HG02678 (cell line): ENCODE data around the gene MRTO4.
"Not testable (repeated sequence)": the region's sequence is repeated elsewhere in the genome, so short reads cannot be mapped to it uniquely, and the experiment has no call there.

Experiments
- ATAC-seq: cut with Tn5 transposase; IDR thresholded peaks from one replicate; pipeline ENCODE4 v1.9.1; 2021; ENCODE audit warnings: mild to moderate bottlenecking, moderate library complexity; ENCODE audit not compliant: unreplicated experiment

MRTO4 gene

GRCh38 chr1:19222979-19223824 lies 28.4 kb upstream of the MRTO4 start:
- no peak for ATAC-seq

- ATAC-seq = no peak
These were observed 22.4 kb upstream of the MRTO4 start for GRCh38 chr1:19229229-19229628.

DNA sequence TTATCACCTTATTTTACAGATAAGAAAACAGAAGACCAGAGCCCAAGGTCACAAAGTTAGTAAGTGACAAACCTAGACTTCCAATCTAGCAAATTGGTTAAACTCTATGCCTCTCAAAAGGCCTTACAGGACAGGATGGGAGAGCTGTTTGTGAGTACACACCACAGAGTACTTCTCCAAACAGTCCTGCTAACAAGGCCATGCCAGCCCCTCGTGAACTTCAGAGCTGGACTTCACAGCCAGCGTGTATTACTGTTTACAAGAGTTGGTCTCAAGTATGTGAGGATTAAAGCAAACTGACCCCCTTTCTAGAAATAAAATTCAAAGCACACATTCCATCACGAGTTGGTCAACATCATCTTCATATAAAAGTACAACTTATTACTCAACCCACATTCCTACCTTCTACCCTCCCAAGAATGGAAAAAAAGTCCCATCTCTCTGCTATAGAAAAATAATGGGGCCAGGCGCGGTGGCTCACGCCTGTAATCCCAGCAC lies 21.7 kb upstream of the MRTO4 start:
- no peak for ATAC-seq

DNA sequence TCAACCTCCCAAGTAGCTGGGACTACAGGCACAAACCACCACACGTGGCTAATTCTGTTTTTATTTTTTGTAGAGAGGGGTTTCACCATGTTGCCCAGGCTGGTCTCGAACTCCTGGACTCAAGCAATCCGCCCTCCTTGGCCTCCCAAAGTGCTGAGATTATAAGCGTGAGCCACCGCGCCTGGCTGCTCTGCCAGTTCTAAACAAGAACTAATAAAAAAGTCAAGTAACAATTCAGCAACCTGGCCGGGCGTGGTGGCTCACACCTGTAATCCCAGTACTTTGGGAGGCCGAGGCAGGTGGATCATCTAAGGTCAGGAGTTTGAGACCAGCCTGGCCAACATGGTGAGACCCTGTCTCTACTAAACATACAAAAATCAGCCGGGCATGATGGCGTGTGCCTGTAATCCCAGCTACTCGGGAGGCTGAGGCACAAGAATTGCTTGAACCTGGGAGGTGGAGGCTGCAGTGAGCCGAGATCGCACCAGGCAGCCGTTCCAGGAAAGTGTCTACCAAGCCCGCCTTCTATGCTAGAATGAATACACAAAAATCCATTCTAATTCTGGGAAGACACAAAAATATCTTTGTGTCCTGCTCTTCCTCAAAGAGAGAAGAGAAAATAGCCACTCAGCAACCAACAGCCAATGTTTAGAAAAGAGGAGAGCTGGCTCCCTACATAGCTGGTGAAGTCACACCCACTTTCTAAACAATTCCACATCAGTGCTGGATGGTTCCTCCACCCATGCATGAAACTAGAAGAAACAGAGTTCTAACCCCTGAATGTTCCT lies 19.7 kb upstream of the MRTO4 start:
- not testable (repeated sequence) for ATAC-seq

DNA sequence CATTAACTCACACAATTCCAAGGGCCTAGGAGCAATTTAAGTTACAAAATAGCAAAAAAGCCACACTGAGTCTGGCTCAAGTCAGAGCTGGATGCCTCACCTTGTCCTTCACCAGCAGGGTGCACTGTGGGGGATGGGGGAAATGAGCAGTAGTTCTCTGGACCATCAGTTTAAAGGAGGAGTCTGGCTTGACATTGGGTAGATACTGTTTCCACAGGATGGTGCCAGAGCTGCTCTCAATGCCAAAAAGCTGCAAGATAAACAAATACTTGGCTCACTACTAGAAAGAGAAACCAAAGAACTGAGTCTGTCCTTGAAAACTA lies 19.1 kb upstream of the MRTO4 start:
- no peak for ATAC-seq

DNA sequence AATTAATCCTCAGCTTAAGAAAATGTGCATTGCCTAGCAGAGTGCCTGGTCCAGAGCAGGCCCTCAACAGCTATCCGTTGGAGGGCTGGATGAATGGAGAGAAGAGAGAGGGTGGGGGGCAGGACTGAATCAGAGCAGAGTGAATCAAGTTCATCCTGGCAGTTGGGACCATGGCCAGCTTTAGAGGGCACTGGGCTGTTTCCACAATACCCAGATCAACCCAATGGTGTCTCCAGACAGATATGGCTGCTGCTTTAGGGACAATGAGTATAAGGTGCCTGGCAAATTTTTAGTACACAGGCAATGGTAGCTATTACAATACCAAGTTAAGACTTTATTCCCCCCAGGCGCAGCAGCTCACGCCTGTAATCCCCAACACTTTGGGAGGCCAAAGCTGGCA lies 17.4 kb upstream of the MRTO4 start:
- ATAC-seq = no peak

DNA sequence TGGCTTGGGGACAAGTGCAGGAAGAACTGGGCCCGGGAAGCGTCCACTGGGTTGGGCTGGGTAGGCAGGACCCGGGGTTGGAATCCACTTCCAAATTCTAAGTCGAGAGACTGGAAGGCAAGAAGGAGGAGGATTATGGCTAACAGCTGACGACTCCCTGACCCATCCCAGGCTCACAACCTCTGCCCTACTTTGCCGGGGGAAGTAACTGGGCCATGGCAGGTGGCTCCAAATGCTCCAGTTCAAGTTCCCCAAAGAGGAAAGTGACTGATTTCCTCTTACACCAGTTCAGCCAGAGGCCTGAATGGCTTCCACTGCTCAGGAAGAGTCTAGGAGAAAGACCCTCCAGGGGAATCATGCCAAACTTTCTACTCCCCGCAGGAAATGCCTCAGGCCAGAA lies 11.7 kb upstream of the MRTO4 start:
- no peak for ATAC-seq

- no peak for ATAC-seq
These were observed 10.7 kb upstream of the MRTO4 start for GRCh38 chr1:19240673-19241538.

DNA sequence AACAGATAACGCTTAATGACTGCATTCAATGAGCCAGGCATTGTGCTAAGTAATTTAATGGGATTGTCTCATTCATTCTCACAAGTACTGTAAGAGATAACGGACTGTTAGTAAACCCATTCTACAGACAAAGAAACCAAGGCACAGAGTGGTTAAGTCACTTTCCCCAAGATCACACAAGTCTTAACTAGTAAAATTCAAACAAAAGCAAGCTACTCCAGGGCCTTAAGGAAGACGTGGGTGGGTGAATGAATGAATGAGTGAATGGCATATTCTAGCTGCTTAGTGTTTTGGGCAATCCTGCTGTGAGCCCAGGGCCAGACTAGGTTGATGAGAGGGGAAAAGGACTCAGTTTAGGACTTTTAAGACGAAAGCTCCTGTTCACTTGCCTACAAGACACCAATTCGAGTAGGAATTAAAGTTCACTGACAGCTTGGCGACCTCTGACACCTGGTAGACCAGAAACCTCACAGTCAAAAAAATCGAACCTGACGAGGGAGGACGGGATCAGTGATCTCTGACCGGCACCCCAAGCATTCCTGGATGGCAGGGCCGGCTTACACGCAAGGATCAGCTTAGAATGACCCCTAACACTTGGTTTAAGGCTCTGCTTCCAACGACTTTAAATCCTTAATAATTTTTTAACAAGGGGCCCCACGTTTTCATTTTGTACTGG lies 838 bp upstream of the MRTO4 start:
- ATAC-seq = no peak

DNA sequence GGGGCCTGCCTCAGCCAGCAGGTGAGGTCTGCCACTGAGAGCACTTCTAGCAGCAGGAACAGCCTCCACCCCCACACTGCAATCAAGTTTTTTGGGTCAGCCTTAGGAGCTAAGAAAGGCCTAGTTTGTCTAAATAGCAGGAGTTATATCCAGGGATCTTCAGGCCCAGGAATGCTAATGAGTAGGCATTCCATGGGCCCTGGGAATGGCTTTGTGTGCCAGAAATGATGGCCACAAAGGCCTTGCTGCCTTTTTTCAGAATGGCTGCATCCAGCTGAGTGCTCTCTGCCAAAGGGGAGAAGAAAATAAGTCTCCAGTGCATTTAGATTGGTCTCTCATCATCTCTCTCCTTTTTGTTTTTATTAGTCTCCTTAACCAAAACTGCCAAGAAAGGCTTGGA lies 2.8 kb downstream of the MRTO4 start:
- ATAC-seq = no peak

DNA sequence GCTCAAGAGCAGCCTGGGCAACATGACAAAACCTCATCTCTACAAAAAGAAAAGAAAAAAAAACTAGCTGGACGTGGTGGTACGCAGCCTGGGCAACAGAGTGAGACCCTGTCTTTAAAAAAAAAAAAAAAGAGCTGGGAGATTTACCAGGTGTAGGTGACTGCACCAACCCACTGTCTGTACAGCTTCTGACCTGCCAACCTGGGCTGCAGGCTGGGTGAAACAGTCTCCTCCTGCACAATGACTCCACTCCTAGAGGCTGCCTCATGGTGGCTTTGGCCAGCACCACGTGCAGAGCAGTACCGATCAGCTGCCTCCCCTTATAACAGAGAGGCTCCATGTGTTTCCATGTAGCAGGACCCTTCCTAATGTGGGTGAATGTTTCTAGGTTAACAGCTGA lies 3.7 kb downstream of the MRTO4 start:
- ATAC-seq = no peak

- not testable (repeated sequence) for ATAC-seq
These were observed 4.7 kb downstream of the MRTO4 start for GRCh38 chr1:19256301-19256700.

- no peak for ATAC-seq
These were observed 5.7 kb downstream of the MRTO4 start for GRCh38 chr1:19257178-19257914.

DNA sequence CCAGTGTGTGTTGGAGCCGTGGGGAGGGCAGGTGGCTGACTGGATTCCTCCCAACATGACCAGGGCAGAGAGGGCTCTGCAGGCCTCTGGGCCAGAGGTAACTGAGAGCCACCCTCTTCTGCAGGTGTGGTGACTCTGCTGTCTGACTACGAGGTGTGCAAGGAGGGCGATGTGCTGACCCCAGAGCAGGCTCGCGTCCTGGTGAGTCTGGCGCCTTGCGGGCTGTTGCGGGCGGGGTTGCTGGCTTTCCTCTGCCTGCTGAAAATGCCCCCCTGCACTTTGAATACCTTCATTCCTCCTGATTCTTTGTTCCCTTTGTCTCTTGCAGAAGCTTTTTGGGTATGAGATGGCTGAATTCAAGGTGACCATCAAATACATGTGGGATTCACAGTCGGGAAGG lies 6.7 kb downstream of the MRTO4 start:
- ATAC-seq = no peak

GRCh38 chr1:19260211-19261138 lies 8.9 kb downstream of the MRTO4 start:
- ATAC-seq = no peak

- no peak for ATAC-seq
These were observed 10.4 kb downstream of the MRTO4 start for GRCh38 chr1:19262047-19262446.

DNA sequence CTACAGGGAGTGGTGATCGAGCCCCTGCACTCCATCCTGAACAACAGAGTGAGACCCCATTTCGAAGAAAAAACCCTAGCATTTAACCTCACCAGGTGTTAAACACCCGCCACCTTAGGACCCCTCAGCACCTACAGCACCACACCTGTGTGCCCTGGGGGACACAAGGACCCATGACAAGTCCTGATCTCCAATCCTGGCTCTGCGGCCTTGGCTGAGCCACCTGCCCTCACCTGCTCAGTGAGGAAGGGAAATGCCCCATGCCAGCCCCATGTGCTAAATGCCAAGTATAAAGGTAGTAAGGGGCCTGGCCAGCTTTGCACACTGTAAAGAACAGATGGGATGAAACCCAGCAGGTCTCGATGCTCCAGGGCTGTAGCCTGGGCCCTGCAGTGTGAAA lies 11.1 kb downstream of the MRTO4 start:
- no peak for ATAC-seq

DNA sequence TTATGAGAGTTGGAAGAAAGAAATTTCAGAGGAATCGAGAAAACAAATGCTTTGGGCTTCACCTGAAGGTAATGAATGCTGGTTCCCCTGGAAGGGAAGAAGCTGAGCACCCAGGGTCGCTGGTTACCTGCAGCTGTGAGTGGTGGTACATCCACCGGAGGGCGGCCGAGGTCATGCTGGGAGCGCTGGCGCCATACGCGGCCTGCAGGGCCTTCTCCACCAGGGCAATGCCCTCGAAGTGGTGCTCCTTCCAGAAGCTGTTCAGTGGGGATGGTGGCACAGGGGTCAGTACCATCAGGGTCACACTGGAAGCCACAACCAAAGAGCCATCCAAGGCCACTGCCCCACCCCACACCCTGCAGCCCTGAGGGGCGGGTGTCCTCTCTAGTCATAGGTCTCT lies 16.8 kb downstream of the MRTO4 start:
- no peak for ATAC-seq
